Loucy (cell line): ENCODE measurements around the gene AAGAB.
A peak's percentile ranks its signal among the peaks of the same experiment; 100 is the strongest.
"Not testable (repeated sequence)": the region's sequence is repeated elsewhere in the genome, so short reads cannot be mapped to it uniquely, and the experiment has no call there.

Source experiments
- H2AFZ ChIP-seq: fragments of 200-600 bp; sonication (generic); 2 replicates; pipeline ENCODE4 v1.6.0; 2016; ENCODE audit warnings: antibody characterized with exemption, mild to moderate bottlenecking, low read length, moderate library complexity
- H3F3A ChIP-seq: fragments of 200-600 bp; 2 replicates; pipeline ENCODE4 v1.6.0; 2016; ENCODE audit warnings: antibody characterized with exemption, low read depth, mild to moderate bottlenecking
- H3K27me3 ChIP-seq: fragments of 200-600 bp; sonication (generic); 2 replicates; pipeline ENCODE4 v1.6.1; 2014; ENCODE audit warnings: low read length, mild to moderate bottlenecking; ENCODE audit not compliant: insufficient read depth, poor library complexity, severe bottlenecking
- H3K36me3 ChIP-seq: fragments of 200-600 bp; sonication (generic); 2 replicates; pipeline ENCODE4 v1.6.1; 2016; ENCODE audit warnings: low read length; ENCODE audit not compliant: insufficient read depth
- H3K4me1 ChIP-seq: fragments of 200-600 bp; sonication (generic); 2 replicates; pipeline ENCODE4 v1.5.1; 2014; ENCODE audit warnings: low read length, mild to moderate bottlenecking; ENCODE audit not compliant: insufficient read depth, poor library complexity, severe bottlenecking
- H3K4me2 ChIP-seq: fragments of 200-600 bp; sonication (generic); 2 replicates; pipeline ENCODE4 v1.6.0; 2014; ENCODE audit warnings: antibody characterized with exemption, low read length, low read depth, mild to moderate bottlenecking; ENCODE audit not compliant: poor library complexity, severe bottlenecking
- H3K4me3 ChIP-seq: fragments of 200-600 bp; sonication (generic); 2 replicates; pipeline ENCODE4 v1.5.1; 2014; ENCODE audit warnings: low read length, mild to moderate bottlenecking, mixed read lengths; ENCODE audit not compliant: poor library complexity, severe bottlenecking
- H3K79me2 ChIP-seq: fragments of 200-600 bp; sonication (generic); 2 replicates; pipeline ENCODE4 v1.6.1; 2014; ENCODE audit warnings: low read length; ENCODE audit not compliant: insufficient read depth
- H3K9ac ChIP-seq: fragments of 200-600 bp; sonication (generic); 2 replicates; pipeline ENCODE4 v1.6.0; 2014; ENCODE audit warnings: mild to moderate bottlenecking, low read depth, low read length, moderate library complexity; ENCODE audit not compliant: poor library complexity, severe bottlenecking
- H3K9me2 ChIP-seq: fragments of 200-600 bp; sonication (generic); replicated peaks from 2 replicates; pipeline ENCODE4 v1.6.1; 2016; ENCODE audit warnings: low read depth, low read length, mixed read lengths
- H3K9me3 ChIP-seq: fragments of 200-600 bp; sonication (generic); 2 replicates; pipeline ENCODE4 v1.6.1; 2014; ENCODE audit warnings: mild to moderate bottlenecking, antibody characterized with exemption, low read length, low read depth; ENCODE audit not compliant: insufficient read depth
- H4K20me1 ChIP-seq: fragments of 200-600 bp; sonication (generic); 2 replicates; pipeline ENCODE4 v1.6.0; 2014; ENCODE audit warnings: antibody characterized with exemption, low read length, mild to moderate bottlenecking; ENCODE audit not compliant: insufficient read depth, poor library complexity, severe bottlenecking
- EZH2phosphoT487 ChIP-seq: fragments of 200-600 bp; IDR thresholded peaks from 2 replicates; pipeline ENCODE4 v1.6.1; 2018; ENCODE audit warnings: antibody characterized with exemption, mild to moderate bottlenecking, moderate library complexity, borderline replicate concordance
- TF ChIP-seq, protein P1 (sequence below): fragments of 200-600 bp; sonication (generic); conservative IDR thresholded peaks from 2 replicates; pipeline ENCODE4 v1.5.1; 2014; ENCODE audit warnings: mild to moderate bottlenecking, antibody characterized with exemption, low read length

Gene AAGAB

GRCh38 chr15:67259806-67260205, 5.3 kb upstream of the AAGAB start:
- Histone ChIP-seq H3K36me3 (no peaks in the 10 kb centered on the region), H3K9ac (no peak overlapping the region), H3K4me3 (no peak overlapping the region), H4K20me1 (no peaks in the 10 kb centered on the region), H2AFZ (no peak overlapping the region; the same call in 1 of the 2 replicates), H3K9me3 (no peaks in the 10 kb centered on the region), H3K4me1 (peaks cover 9% of the 10 kb centered on the region), H3K79me2 (no peaks in the 10 kb centered on the region), H3K9me2 (no peaks in the 10 kb centered on the region), H3K4me2 (no peak overlapping the region), H3F3A (no peaks in the 10 kb centered on the region), H3K27me3 (no peaks in the 10 kb centered on the region)
- no peak for TF ChIP-seq EZH2phosphoT487
- TF ChIP-seq, protein P1, sequence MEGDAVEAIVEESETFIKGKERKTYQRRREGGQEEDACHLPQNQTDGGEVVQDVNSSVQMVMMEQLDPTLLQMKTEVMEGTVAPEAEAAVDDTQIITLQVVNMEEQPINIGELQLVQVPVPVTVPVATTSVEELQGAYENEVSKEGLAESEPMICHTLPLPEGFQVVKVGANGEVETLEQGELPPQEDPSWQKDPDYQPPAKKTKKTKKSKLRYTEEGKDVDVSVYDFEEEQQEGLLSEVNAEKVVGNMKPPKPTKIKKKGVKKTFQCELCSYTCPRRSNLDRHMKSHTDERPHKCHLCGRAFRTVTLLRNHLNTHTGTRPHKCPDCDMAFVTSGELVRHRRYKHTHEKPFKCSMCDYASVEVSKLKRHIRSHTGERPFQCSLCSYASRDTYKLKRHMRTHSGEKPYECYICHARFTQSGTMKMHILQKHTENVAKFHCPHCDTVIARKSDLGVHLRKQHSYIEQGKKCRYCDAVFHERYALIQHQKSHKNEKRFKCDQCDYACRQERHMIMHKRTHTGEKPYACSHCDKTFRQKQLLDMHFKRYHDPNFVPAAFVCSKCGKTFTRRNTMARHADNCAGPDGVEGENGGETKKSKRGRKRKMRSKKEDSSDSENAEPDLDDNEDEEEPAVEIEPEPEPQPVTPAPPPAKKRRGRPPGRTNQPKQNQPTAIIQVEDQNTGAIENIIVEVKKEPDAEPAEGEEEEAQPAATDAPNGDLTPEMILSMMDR, result no peak

GRCh38 chr15:67259379-67259778, 4.9 kb upstream of the AAGAB start:
- TF ChIP-seq, protein P1, result no peak
- TF ChIP-seq EZH2phosphoT487, result no peak
- Histone ChIP-seq H3K4me1 (peaks cover 9% of the 10 kb centered on the region), H3K79me2 (no peaks in the 10 kb centered on the region), H3K27me3 (no peaks in the 10 kb centered on the region), H3K36me3 (no peaks in the 10 kb centered on the region), H3K4me3 (no peak overlapping the region), H3K9me3 (no peaks in the 10 kb centered on the region), H2AFZ (no peak overlapping the region; the same call in 1 of the 2 replicates), H3F3A (no peaks in the 10 kb centered on the region), H3K9me2 (no peaks in the 10 kb centered on the region), H4K20me1 (no peaks in the 10 kb centered on the region), H3K4me2 (no peak overlapping the region), H3K9ac (no peak overlapping the region)

DNA sequence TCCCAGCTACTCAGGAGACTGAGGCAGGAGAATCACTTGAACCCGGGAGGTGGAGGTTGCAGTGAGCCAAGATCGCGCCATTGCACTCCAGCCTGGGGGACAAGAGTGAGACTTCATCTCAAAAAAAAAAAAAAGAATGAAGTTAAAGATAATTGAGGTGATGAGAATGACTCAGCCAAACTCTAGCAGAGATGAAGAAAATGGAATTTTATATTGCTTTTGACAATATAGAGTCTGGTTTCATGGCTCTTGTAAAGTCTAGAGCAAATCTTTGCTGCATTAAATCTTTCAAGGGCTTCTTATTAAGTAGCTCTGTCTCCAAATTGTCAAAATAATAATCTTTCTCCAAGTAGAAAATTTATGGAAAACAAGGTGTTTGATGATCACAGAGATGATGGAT, 4.0 kb upstream of the AAGAB start:
- not testable (repeated sequence) for H3K4me2 ChIP-seq, H3K9me3 ChIP-seq, H3K9ac ChIP-seq, H2AFZ ChIP-seq, H3K9me2 ChIP-seq, H3F3A ChIP-seq, H3K4me3 ChIP-seq, H3K27me3 ChIP-seq, H3K79me2 ChIP-seq, H3K4me1 ChIP-seq, H4K20me1 ChIP-seq, H3K36me3 ChIP-seq

- peaks cover 25% of the 10 kb centered on the region for H3K4me1 ChIP-seq
- H2AFZ ChIP-seq, result no peak overlapping the region
- no peaks in the 10 kb centered on the region for H3K9me3 ChIP-seq
- no peak overlapping the region for H3K4me3 ChIP-seq
- no peak for TF ChIP-seq EZH2phosphoT487
- TF ChIP-seq, protein P1, result no peak
- no peaks in the 10 kb centered on the region for H3K27me3 ChIP-seq
- H4K20me1 ChIP-seq, result peaks cover 7% of the 10 kb centered on the region
- no peaks in the 10 kb centered on the region for H3K36me3 ChIP-seq
- peaks cover 5% of the 10 kb centered on the region for H3F3A ChIP-seq
- no peaks in the 10 kb centered on the region for H3K9me2 ChIP-seq
- no peak overlapping the region for H3K9ac ChIP-seq
- H3K4me2 ChIP-seq, result peak overlapping the region; percentile 93
- H3K79me2 ChIP-seq, result peaks cover 29% of the 10 kb centered on the region
These were observed 1.6 kb upstream of the AAGAB start for GRCh38 chr15:67256051-67256450.
